Keratinocyte (primary cell): ENCODE results near the gene CCDC12. TPM values are rescaled to one million over a fixed set of nuclear protein-coding genes. Genes with fewer than 3 reads are reported as not detected.

Experiments used
- DNase-seq: peaks from one replicate; pipeline ENCODE4 v3.0.0-alpha.2; 2011; ENCODE audit warnings: low read depth, missing footprints, low spot score
- FAIRE-seq: peaks from 2 replicates; lab custom pipeline; 2011; peaks lifted over from hg19 to GRCh38; lab: Jason Lieb, UNC
- H2AFZ ChIP-seq: 2 replicates; pipeline ENCODE4 v1.6.0; 2012; ENCODE audit warnings: low read length, control low read depth, inconsistent platforms; ENCODE audit not compliant: control insufficient read depth
- H3K27ac ChIP-seq: 2 replicates; pipeline ENCODE4 v1.5.1; 2011; ENCODE audit warnings: low read length; ENCODE audit not compliant: control insufficient read depth, insufficient read depth
- H3K27me3 ChIP-seq: 3 replicates; pipeline ENCODE4 v1.6.0; 2011; ENCODE audit warnings: low read length; ENCODE audit not compliant: control insufficient read depth, insufficient read depth; ENCODE audit errors: extremely low read depth
- H3K36me3 ChIP-seq, 2 experiments: 2 replicates in 1 of 2; 3 replicates in 1 of 2; pipeline ENCODE4 v1.5.1; 2011; ENCODE audit warnings: low read length in 2 of 2, mild to moderate bottlenecking in 1 of 2; ENCODE audit not compliant: control insufficient read depth in 2 of 2, insufficient read depth in 2 of 2; ENCODE audit errors: extremely low read depth in 1 of 2
- H3K4me1 ChIP-seq: 3 replicates; pipeline ENCODE4 v1.5.1; 2011; ENCODE audit warnings: low read length; ENCODE audit not compliant: control insufficient read depth, insufficient read depth; ENCODE audit errors: extremely low read depth
- H3K4me2 ChIP-seq: 3 replicates; pipeline ENCODE4 v1.6.0; 2011; ENCODE audit warnings: low read depth, low read length; ENCODE audit not compliant: control insufficient read depth, insufficient read depth; ENCODE audit errors: extremely low read depth
- H3K4me3 ChIP-seq, 3 experiments: fragments of 200-600 bp in 1 of 3; sonication (generic) in 1 of 3; 2 replicates in 2 of 3; 3 replicates in 1 of 3; pipeline ENCODE4 v1.5.1; 2011 to 2016; ENCODE audit warnings: low read length in 3 of 3, mild to moderate bottlenecking in 3 of 3, control low read depth in 2 of 3, inconsistent platforms in 1 of 3, low read depth in 1 of 3, mixed read lengths in 1 of 3, mixed run types in 1 of 3, moderate library complexity in 1 of 3; ENCODE audit not compliant: control insufficient read depth in 2 of 3, insufficient read depth in 2 of 3; ENCODE audit errors: extremely low read depth in 1 of 3
- H3K79me2 ChIP-seq: 2 replicates; pipeline ENCODE4 v1.6.0; 2012; ENCODE audit warnings: low read length; ENCODE audit not compliant: control insufficient read depth, insufficient read depth
- H3K9ac ChIP-seq: 3 replicates; pipeline ENCODE4 v1.6.0; 2011; ENCODE audit warnings: low read length; ENCODE audit not compliant: control insufficient read depth, insufficient read depth; ENCODE audit errors: extremely low read depth
- H3K9me1 ChIP-seq: 3 replicates; pipeline ENCODE4 v1.6.0; 2011; ENCODE audit warnings: low read length; ENCODE audit not compliant: control insufficient read depth, insufficient read depth; ENCODE audit errors: extremely low read depth
- H3K9me3 ChIP-seq: 2 replicates; pipeline ENCODE4 v1.5.1; 2012; ENCODE audit warnings: low read depth, low read length; ENCODE audit not compliant: control insufficient read depth
- H4K20me1 ChIP-seq: 3 replicates; pipeline ENCODE4 v1.6.0; 2011; ENCODE audit warnings: low read length; ENCODE audit not compliant: control insufficient read depth, insufficient read depth; ENCODE audit errors: extremely low read depth
- CTCF ChIP-seq, 3 experiments: IDR thresholded peaks in 1 of 3; conservative IDR thresholded peaks in 1 of 3; optimal IDR thresholded peaks in 1 of 3; 2 replicates in 2 of 3; 3 replicates in 1 of 3; pipeline versions ENCODE3 to v1.5.1; 2011; ENCODE audit warnings: low read length in 3 of 3, mild to moderate bottlenecking in 3 of 3, moderate library complexity in 2 of 3, control low read depth in 1 of 3, inconsistent platforms in 1 of 3; ENCODE audit not compliant: insufficient read depth in 2 of 3; ENCODE audit errors: extremely low read depth in 1 of 3
- EZH2 ChIP-seq: IDR thresholded peaks from one replicate; pipeline ENCODE4 v1.6.1; 2012; ENCODE audit warnings: inconsistent platforms, mild to moderate bottlenecking, low read length, moderate library complexity
- dilution Hi-C: fragments of 300-500 bp; cut with MboI; formaldehyde crosslinking; loops from one replicate; pipeline ENCODE4 v1.7.0; 2020; ENCODE audit warnings: low sequenced_read_pairs; ENCODE audit not compliant: extremely low pct_ligation_motif_present
- polyA plus RNA-seq, 5 experiments: library from polyadenylated mRNA; depleted of rRNA in 3 of 5; stranded (reverse) in 3 of 5; stranded (forward) in 1 of 5; unstranded in 1 of 5; fragments of >200 nt; gene quantifications; 1 replicate in 1 of 5; 2 replicates in 3 of 5; 3 replicates in 1 of 5; pipeline versions ENCODE4 v1.2.1 to v1.2.3, GENCODE V29; 2011 to 2012; ENCODE audit warnings: missing spikeins in 2 of 5, low read depth in 1 of 5, low replicate concordance in 1 of 5

CCDC12 gene
- polyA plus RNA-seq, 1 donor (not counting 4 experiments of a cell fraction or from before 2014, with no cell fraction given), result 27.5 TPM

GRCh38 chr3:46907271-46907670 is 69.3 kb downstream of the CCDC12 start:
- H3K9ac ChIP-seq, result no peak overlapping the region
- TF ChIP-seq EZH2 (no peak), CTCF (optimal IDR thresholded peaks at IDR 0.05 in 1 of 3, IDR thresholded peaks at IDR 0.05 in 1 of 3, conservative IDR thresholded peaks at IDR 0.05 in 1 of 3; ENCODE audit: extremely low read depth in 1 of 3, insufficient read depth in 2 of 3, low read length in 3 of 3) (no peak)
- no peaks in the 10 kb centered on the region for H3K9me3 ChIP-seq
- no peak overlapping the region for H3K4me2 ChIP-seq
- H4K20me1 ChIP-seq, result no peaks in the 10 kb centered on the region
- DNase-seq (no peak), FAIRE-seq (no peak)
- no peak overlapping the region for H2AFZ ChIP-seq
- peaks cover 12% of the 10 kb centered on the region for H3K4me1 ChIP-seq
- no peak overlapping the region for H3K27ac ChIP-seq
- H3K9me1 ChIP-seq, result no peaks in the 10 kb centered on the region
- dilution Hi-C loops, result no loop called here
- no peaks in the 10 kb centered on the region for H3K36me3 ChIP-seq
- no peaks in the 10 kb centered on the region for H3K27me3 ChIP-seq
- no peak overlapping the region for H3K4me3 ChIP-seq
- H3K79me2 ChIP-seq, result no peaks in the 10 kb centered on the region

GRCh38 chr3:46906471-46907058 is 70.0 kb downstream of the CCDC12 start:
- Histone ChIP-seq H3K9ac (no peak overlapping the region), H3K36me3 (no peaks in the 10 kb centered on the region), H3K9me3 (no peaks in the 10 kb centered on the region), H3K27ac (no peak overlapping the region), H3K4me2 (no peak overlapping the region), H3K4me3 (no peak overlapping the region), H3K27me3 (no peaks in the 10 kb centered on the region), H3K4me1 (peaks cover 12% of the 10 kb centered on the region), H4K20me1 (no peaks in the 10 kb centered on the region), H3K79me2 (no peaks in the 10 kb centered on the region), H2AFZ (no peak overlapping the region), H3K9me1 (no peaks in the 10 kb centered on the region)
- FAIRE-seq, result no peak
- no peak for DNase-seq
- dilution Hi-C loops, result no loop called here
- no peak for TF ChIP-seq EZH2
- no peak for TF ChIP-seq CTCF (optimal IDR thresholded peaks at IDR 0.05 in 1 of 3, IDR thresholded peaks at IDR 0.05 in 1 of 3, conservative IDR thresholded peaks at IDR 0.05 in 1 of 3; ENCODE audit: extremely low read depth in 1 of 3, insufficient read depth in 2 of 3, low read length in 3 of 3)
